ENCODE data around the gene SASH1. TPM values are rescaled to one million over a fixed set of nuclear protein-coding genes. Genes with fewer than 3 reads are reported as not detected.

The SASH1 gene
- total RNA-seq, 1 experiment from 2014 or later = 27.4 TPM

GRCh38 chr6:148598724-148599123, 256.1 kb downstream of the SASH1 start:
- H3K27ac Mint-ChIP-seq = peak overlapping the region; percentile 90
- ChIA-PET POLR2A (no interaction called here), CTCF (interaction anchor here (1.2 to 1.8 kb wide), 2 partner anchors 21 to 427 kb away, joined by 3 to 9 read pairs; no protein-coding TSS in a partner anchor)
- H3K4me3 Mint-ChIP-seq = no peak overlapping the region
- peaks cover 55% of the 10 kb centered on the region for H3K4me1 Mint-ChIP-seq
- ATAC-seq = no peak
- no peak for DNase-seq (ENCODE audit: low spot score)
- TF ChIP-seq, protein P1, sequence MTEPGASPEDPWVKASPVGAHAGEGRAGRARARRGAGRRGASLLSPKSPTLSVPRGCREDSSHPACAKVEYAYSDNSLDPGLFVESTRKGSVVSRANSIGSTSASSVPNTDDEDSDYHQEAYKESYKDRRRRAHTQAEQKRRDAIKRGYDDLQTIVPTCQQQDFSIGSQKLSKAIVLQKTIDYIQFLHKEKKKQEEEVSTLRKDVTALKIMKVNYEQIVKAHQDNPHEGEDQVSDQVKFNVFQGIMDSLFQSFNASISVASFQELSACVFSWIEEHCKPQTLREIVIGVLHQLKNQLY (CRISPR knock-in tag; IDR thresholded peaks at IDR 0.05) = no peak
- TF ChIP-seq GRHL2 (CRISPR knock-in tag; IDR thresholded peaks at IDR 0.05; ENCODE audit: insufficient replicate concordance, severe bottlenecking) = no peak
- TF ChIP-seq ATF1 (CRISPR knock-in tag; IDR thresholded peaks at IDR 0.05) = no peak
- TF ChIP-seq ZSCAN18 (CRISPR knock-in tag; IDR thresholded peaks at IDR 0.05) = no peak
- TF ChIP-seq ZNF219 (CRISPR knock-in tag; IDR thresholded peaks at IDR 0.05; ENCODE audit: borderline replicate concordance) = no peak
- TF ChIP-seq USF2 (CRISPR knock-in tag; IDR thresholded peaks at IDR 0.05) = no peak
- no peak for TF ChIP-seq PRRX2 (CRISPR knock-in tag; IDR thresholded peaks at IDR 0.05)
- peaks cover 42% of the 10 kb centered on the region for H3K36me3 Mint-ChIP-seq
- H3K9me3 Mint-ChIP-seq = peaks cover 41% of the 10 kb centered on the region
- peaks cover 12% of the 10 kb centered on the region for H3K27me3 Mint-ChIP-seq (ENCODE audit: low read depth)

GRCh38 chr6:148599967-148600426, 257.4 kb downstream of the SASH1 start:
- DNase-seq (ENCODE audit: low spot score) (peak; percentile 62), ATAC-seq (peak; percentile 100)
- ChIA-PET CTCF (interaction anchor here (0.9 to 1.8 kb wide), 2 partner anchors 22 to 832 kb away, joined by 3 to 9 read pairs; no protein-coding TSS in a partner anchor), POLR2A (no interaction called here)
- Mint-ChIP-seq H3K4me3 (peak overlapping the region; percentile 32; the same call in 1 of the 2 replicates), H3K27me3 (ENCODE audit: low read depth) (peaks cover 12% of the 10 kb centered on the region), H3K36me3 (peaks cover 47% of the 10 kb centered on the region), H3K27ac (peak overlapping the region; percentile 99), H3K4me1 (peaks cover 49% of the 10 kb centered on the region), H3K9me3 (peaks cover 46% of the 10 kb centered on the region)
- TF ChIP-seq SMAD4 (CRISPR knock-in tag; IDR thresholded peaks at IDR 0.05) = no peak
- no peak for TF ChIP-seq OVOL2 (CRISPR knock-in tag; IDR thresholded peaks at IDR 0.05; ENCODE audit: borderline replicate concordance)
- no peak for TF ChIP-seq ZNF532 (CRISPR knock-in tag; IDR thresholded peaks at IDR 0.05; ENCODE audit: borderline replicate concordance)
- TF ChIP-seq, protein P2, sequence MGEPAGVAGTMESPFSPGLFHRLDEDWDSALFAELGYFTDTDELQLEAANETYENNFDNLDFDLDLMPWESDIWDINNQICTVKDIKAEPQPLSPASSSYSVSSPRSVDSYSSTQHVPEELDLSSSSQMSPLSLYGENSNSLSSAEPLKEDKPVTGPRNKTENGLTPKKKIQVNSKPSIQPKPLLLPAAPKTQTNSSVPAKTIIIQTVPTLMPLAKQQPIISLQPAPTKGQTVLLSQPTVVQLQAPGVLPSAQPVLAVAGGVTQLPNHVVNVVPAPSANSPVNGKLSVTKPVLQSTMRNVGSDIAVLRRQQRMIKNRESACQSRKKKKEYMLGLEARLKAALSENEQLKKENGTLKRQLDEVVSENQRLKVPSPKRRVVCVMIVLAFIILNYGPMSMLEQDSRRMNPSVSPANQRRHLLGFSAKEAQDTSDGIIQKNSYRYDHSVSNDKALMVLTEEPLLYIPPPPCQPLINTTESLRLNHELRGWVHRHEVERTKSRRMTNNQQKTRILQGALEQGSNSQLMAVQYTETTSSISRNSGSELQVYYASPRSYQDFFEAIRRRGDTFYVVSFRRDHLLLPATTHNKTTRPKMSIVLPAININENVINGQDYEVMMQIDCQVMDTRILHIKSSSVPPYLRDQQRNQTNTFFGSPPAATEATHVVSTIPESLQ (CRISPR knock-in tag; IDR thresholded peaks at IDR 0.05) = no peak
- no peak for TF ChIP-seq ZNF671 (CRISPR knock-in tag; IDR thresholded peaks at IDR 0.05)
- TF ChIP-seq, protein P3, sequence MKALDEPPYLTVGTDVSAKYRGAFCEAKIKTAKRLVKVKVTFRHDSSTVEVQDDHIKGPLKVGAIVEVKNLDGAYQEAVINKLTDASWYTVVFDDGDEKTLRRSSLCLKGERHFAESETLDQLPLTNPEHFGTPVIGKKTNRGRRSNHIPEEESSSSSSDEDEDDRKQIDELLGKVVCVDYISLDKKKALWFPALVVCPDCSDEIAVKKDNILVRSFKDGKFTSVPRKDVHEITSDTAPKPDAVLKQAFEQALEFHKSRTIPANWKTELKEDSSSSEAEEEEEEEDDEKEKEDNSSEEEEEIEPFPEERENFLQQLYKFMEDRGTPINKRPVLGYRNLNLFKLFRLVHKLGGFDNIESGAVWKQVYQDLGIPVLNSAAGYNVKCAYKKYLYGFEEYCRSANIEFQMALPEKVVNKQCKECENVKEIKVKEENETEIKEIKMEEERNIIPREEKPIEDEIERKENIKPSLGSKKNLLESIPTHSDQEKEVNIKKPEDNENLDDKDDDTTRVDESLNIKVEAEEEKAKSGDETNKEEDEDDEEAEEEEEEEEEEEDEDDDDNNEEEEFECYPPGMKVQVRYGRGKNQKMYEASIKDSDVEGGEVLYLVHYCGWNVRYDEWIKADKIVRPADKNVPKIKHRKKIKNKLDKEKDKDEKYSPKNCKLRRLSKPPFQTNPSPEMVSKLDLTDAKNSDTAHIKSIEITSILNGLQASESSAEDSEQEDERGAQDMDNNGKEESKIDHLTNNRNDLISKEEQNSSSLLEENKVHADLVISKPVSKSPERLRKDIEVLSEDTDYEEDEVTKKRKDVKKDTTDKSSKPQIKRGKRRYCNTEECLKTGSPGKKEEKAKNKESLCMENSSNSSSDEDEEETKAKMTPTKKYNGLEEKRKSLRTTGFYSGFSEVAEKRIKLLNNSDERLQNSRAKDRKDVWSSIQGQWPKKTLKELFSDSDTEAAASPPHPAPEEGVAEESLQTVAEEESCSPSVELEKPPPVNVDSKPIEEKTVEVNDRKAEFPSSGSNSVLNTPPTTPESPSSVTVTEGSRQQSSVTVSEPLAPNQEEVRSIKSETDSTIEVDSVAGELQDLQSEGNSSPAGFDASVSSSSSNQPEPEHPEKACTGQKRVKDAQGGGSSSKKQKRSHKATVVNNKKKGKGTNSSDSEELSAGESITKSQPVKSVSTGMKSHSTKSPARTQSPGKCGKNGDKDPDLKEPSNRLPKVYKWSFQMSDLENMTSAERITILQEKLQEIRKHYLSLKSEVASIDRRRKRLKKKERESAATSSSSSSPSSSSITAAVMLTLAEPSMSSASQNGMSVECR (CRISPR knock-in tag; IDR thresholded peaks at IDR 0.05; ENCODE audit: borderline replicate concordance) = no peak
- no peak for TF ChIP-seq FOXP1 (CRISPR knock-in tag; IDR thresholded peaks at IDR 0.05; ENCODE audit: borderline replicate concordance)
- no peak for TF ChIP-seq KAT7 (CRISPR knock-in tag; IDR thresholded peaks at IDR 0.05; ENCODE audit: borderline replicate concordance)
- no peak for TF ChIP-seq NR2C2 (CRISPR knock-in tag; IDR thresholded peaks at IDR 0.05)
- no peak for TF ChIP-seq ZNF263 (CRISPR knock-in tag; IDR thresholded peaks at IDR 0.05; ENCODE audit: low read depth)
- no peak for TF ChIP-seq ZBTB21 (CRISPR knock-in tag; IDR thresholded peaks at IDR 0.05; ENCODE audit: borderline replicate concordance)
- TF ChIP-seq ETV6 (CRISPR knock-in tag; IDR thresholded peaks at IDR 0.05) = 0 out of 2 replicates have a peak, but pooled peaks have one; percentile 58
- TF ChIP-seq SP1 (CRISPR knock-in tag; conservative IDR thresholded peaks at IDR 0.05) = peak; percentile 60; the same call in 1 of the 2 replicates
- TF ChIP-seq HMGA2 (CRISPR knock-in tag; IDR thresholded peaks at IDR 0.05) = no peak

Data from WTC11 (cell line).